Uterus (tissue), 2 donors: ENCODE data around the gene MADD.

ENCODE experiments used
- POLR2A ChIP-seq, 2 donors: fragments of 450-650 bp; IDR thresholded peaks; one replicate each; pipeline ENCODE4 v1.6.1; 2016; ENCODE audit warnings: antibody characterized with exemption in 2 of 2, mild to moderate bottlenecking in 1 of 2, moderate library complexity in 1 of 2
- TF ChIP-seq, protein P1 (sequence below), 4 experiments: fragments of 200-600 bp in 2 of 4; fragments of 450-650 bp in 2 of 4; sonication (generic) in 2 of 4; IDR thresholded peaks; one replicate each; pipeline ENCODE4 v1.5.1; 2016 to 2019; ENCODE audit warnings: antibody characterized with exemption in 4 of 4, mild to moderate bottlenecking in 2 of 4, moderate library complexity in 1 of 4

DNA sequence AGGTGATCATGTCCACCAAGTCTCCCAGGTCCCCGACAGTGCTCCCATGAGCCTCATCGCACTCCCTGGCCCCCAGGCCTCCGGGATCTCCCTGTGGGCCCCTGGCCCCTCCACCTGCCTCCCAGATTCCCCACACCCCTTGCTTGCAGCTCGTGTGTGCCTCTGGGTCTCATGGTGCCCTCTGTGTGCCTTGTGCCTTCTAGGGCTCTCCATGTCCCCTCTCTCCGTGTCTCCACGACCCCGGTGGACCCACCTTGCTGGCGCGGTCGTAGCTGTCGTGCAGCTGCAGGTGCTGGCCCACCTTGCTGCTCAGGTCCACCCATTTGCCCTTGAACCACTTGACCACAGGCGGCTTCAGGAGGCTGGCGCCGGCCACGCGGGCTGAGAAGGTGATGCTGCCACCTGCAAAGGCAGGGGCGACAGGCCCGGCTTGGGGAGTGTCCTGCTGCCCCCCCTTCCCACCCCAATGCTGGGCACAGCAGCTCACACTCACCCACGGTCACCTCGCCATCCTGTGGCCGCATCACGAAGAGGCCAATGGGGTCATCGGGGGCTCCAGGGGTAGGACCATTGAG lies 79.7 kb downstream of the MADD start:
- TF ChIP-seq, protein P1, sequence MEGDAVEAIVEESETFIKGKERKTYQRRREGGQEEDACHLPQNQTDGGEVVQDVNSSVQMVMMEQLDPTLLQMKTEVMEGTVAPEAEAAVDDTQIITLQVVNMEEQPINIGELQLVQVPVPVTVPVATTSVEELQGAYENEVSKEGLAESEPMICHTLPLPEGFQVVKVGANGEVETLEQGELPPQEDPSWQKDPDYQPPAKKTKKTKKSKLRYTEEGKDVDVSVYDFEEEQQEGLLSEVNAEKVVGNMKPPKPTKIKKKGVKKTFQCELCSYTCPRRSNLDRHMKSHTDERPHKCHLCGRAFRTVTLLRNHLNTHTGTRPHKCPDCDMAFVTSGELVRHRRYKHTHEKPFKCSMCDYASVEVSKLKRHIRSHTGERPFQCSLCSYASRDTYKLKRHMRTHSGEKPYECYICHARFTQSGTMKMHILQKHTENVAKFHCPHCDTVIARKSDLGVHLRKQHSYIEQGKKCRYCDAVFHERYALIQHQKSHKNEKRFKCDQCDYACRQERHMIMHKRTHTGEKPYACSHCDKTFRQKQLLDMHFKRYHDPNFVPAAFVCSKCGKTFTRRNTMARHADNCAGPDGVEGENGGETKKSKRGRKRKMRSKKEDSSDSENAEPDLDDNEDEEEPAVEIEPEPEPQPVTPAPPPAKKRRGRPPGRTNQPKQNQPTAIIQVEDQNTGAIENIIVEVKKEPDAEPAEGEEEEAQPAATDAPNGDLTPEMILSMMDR (IDR thresholded peaks at IDR 0.05): no peak
- TF ChIP-seq POLR2A (IDR thresholded peaks at IDR 0.05): no peak
